Neural progenitor cell (in vitro differentiated cells): ENCODE results near the gene BCKDK. TPM values are rescaled to one million over a fixed set of nuclear protein-coding genes. Genes with fewer than 3 reads are reported as not detected.
A peak's percentile ranks its signal among the peaks of the same experiment; 100 is the strongest.
"Not testable (repeated sequence)": the region's sequence is repeated elsewhere in the genome, so short reads cannot be mapped to it uniquely, and the experiment has no call there.

Source experiments
- DNase-seq: peaks from one replicate; pipeline ENCODE4 v3.0.0-alpha.2; 2016; ENCODE audit warnings: low spot score
- H2AFZ ChIP-seq: fragments of 200-600 bp; sonication (generic); replicated peaks from 2 replicates; pipeline ENCODE4 v1.6.1; 2016; ENCODE audit warnings: antibody characterized with exemption
- H3F3A ChIP-seq: fragments of 200-600 bp; sonication (generic); 2 replicates; pipeline ENCODE4 v1.6.1; 2016; ENCODE audit warnings: antibody characterized with exemption, low read depth
- H3K27ac ChIP-seq: fragments of 200-600 bp; sonication (generic); 2 replicates; pipeline ENCODE4 v1.5.1; 2016; ENCODE audit warnings: mild to moderate bottlenecking
- H3K27me3 ChIP-seq: fragments of 200-600 bp; sonication (generic); 2 replicates; pipeline ENCODE4 v1.6.1; 2016; ENCODE audit warnings: mild to moderate bottlenecking, moderate library complexity
- H3K36me3 ChIP-seq: fragments of 200-600 bp; sonication (generic); 2 replicates; pipeline ENCODE4 v1.5.1; 2016
- H3K4me1 ChIP-seq: fragments of 200-600 bp; sonication (generic); 2 replicates; pipeline ENCODE4 v1.6.1; 2016; ENCODE audit warnings: mixed run types
- H3K4me2 ChIP-seq: fragments of 200-600 bp; sonication (generic); 2 replicates; pipeline ENCODE4 v1.6.1; 2016
- H3K4me3 ChIP-seq: fragments of 200-600 bp; sonication (generic); 2 replicates; pipeline ENCODE4 v1.5.1; 2016
- H3K79me2 ChIP-seq: fragments of 200-600 bp; sonication (generic); 2 replicates; pipeline ENCODE4 v1.6.1; 2016; ENCODE audit warnings: low read depth
- H3K9ac ChIP-seq: fragments of 200-600 bp; sonication (generic); 2 replicates; pipeline ENCODE4 v1.6.1; 2016
- H3K9me3 ChIP-seq: fragments of 200-600 bp; sonication (generic); 2 replicates; pipeline ENCODE4 v1.5.1; 2016; ENCODE audit warnings: low read depth
- H4K20me1 ChIP-seq: fragments of 200-600 bp; sonication (generic); 2 replicates; pipeline ENCODE4 v1.6.1; 2016; ENCODE audit warnings: low read depth
- H3K27ac Mint-ChIP-seq: 3 replicates; pipeline ENCODE4 v1.8.0; 2021; ENCODE audit warnings: mixed read lengths
- H3K27me3 Mint-ChIP-seq: 2 replicates; pipeline ENCODE4 v1.8.0; 2022; ENCODE audit warnings: low read depth, mild to moderate bottlenecking, inconsistent platforms, moderate library complexity, mixed read lengths; ENCODE audit not compliant: insufficient read depth
- H3K36me3 Mint-ChIP-seq: 3 replicates; pipeline ENCODE4 v1.8.0; 2021; ENCODE audit warnings: mixed read lengths
- H3K4me1 Mint-ChIP-seq: 3 replicates; pipeline ENCODE4 v1.8.0; 2021; ENCODE audit warnings: mixed read lengths
- H3K4me3 Mint-ChIP-seq: 3 replicates; pipeline ENCODE4 v1.8.0; 2021; ENCODE audit warnings: mild to moderate bottlenecking, moderate library complexity, mixed read lengths
- H3K9me3 Mint-ChIP-seq: 3 replicates; pipeline ENCODE4 v1.8.0; 2020; ENCODE audit warnings: mixed read lengths
- EZH2 ChIP-seq: fragments of 200-600 bp; sonication (generic); IDR thresholded peaks from 2 replicates; pipeline ENCODE4 v1.6.1; 2017; ENCODE audit warnings: antibody characterized with exemption, mild to moderate bottlenecking, moderate library complexity
- EZH2phosphoT487 ChIP-seq: fragments of 200-600 bp; sonication (generic); IDR thresholded peaks from 2 replicates; pipeline ENCODE4 v1.6.1; 2017; ENCODE audit warnings: antibody characterized with exemption
- total RNA-seq: library from RNA; depleted of rRNA; stranded (reverse); fragments of >200 nt; gene quantifications from 2 replicates; pipeline ENCODE4 v1.2.3, GENCODE V29; 2015; ENCODE audit warnings: low replicate concordance
- TF ChIP-seq, protein P1 (sequence below): fragments of 200-600 bp; sonication (generic); IDR thresholded peaks from 2 replicates; pipeline ENCODE4 v1.5.1; 2017; ENCODE audit warnings: antibody characterized with exemption, mild to moderate bottlenecking

Gene BCKDK
- total RNA-seq, 1 donor from 2014 or later = 19.8 TPM

DNA sequence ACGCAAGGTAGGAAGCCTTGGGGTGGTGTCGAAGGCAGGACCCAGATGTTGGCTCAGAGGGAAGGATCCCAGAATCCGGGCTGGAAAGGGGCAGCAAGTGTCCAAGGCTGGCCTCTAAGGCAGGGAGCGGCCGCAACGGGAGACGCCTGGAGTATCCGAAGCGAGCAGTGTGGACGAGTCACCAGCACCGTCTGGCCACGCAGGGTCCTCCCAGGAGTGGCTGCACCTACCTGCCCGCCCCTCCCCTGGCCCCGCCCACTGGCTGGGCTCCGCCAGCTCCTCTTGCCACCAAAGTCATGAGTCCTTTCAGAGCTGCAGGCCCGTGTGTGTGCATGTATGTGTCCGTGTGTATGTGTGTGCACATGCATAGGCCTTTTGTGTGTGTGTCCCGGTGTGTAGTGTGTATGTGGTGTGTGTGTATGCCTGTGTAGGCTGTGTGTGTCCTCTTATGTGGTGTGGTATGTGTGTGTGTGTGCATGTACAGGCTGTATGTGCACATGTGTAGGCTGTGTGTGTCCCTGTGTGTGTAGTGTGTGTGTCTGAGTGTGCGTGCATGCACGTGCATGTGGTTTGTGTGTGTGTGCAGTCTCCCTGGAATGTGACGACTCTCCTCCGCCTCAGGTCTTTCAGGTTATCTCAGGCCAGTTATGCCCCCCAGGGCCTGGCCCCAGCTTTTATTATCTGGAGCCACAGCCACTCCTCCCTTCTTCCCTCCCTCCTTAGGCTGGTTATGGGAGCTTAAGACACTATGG, 27.5 kb downstream of the BCKDK start, which contains the start of gene PRSS8:
TSS of gene PRSS8 (minus strand) at position 193 of the 752 bp plus-strand sequence. CDS start 229 bp downstream, outside the sequence.
- no peaks in the 10 kb centered on the region for H3K79me2 ChIP-seq
- H3K9me3 ChIP-seq = no peaks in the 10 kb centered on the region
- DNase-seq = peak; percentile 47
- H3K27ac ChIP-seq = no peak within 1 kb of the TSS
- peak within 1 kb of the TSS; percentile 61 for H2AFZ ChIP-seq
- H3K36me3 ChIP-seq = no peaks in the 10 kb centered on the region
- H3K9me3 Mint-ChIP-seq = no peaks in the 10 kb centered on the region
- H3K36me3 Mint-ChIP-seq = peaks cover 3% of the 10 kb centered on the region
- no peaks in the 10 kb centered on the region for H3K27me3 ChIP-seq
- H3K4me1 Mint-ChIP-seq = peaks cover 32% of the 10 kb centered on the region
- peak within 1 kb of the TSS; percentile 16 for H3K27ac Mint-ChIP-seq
- peaks cover 9% of the 10 kb centered on the region for H3K27me3 Mint-ChIP-seq
- peak within 1 kb of the TSS; percentile 60 for H3K4me3 ChIP-seq
- H3K4me3 Mint-ChIP-seq = peak within 1 kb of the TSS; percentile 30
- H4K20me1 ChIP-seq = peaks cover 6% of the 10 kb centered on the region
- peak within 1 kb of the TSS; percentile 86 for H3K4me2 ChIP-seq
- TF ChIP-seq EZH2 (no peak), EZH2phosphoT487 (no peak)
- TF ChIP-seq, protein P1, sequence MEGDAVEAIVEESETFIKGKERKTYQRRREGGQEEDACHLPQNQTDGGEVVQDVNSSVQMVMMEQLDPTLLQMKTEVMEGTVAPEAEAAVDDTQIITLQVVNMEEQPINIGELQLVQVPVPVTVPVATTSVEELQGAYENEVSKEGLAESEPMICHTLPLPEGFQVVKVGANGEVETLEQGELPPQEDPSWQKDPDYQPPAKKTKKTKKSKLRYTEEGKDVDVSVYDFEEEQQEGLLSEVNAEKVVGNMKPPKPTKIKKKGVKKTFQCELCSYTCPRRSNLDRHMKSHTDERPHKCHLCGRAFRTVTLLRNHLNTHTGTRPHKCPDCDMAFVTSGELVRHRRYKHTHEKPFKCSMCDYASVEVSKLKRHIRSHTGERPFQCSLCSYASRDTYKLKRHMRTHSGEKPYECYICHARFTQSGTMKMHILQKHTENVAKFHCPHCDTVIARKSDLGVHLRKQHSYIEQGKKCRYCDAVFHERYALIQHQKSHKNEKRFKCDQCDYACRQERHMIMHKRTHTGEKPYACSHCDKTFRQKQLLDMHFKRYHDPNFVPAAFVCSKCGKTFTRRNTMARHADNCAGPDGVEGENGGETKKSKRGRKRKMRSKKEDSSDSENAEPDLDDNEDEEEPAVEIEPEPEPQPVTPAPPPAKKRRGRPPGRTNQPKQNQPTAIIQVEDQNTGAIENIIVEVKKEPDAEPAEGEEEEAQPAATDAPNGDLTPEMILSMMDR = no peak
- peaks cover 16% of the 10 kb centered on the region for H3K4me1 ChIP-seq
- peaks cover 20% of the 10 kb centered on the region for H3F3A ChIP-seq
- H3K9ac ChIP-seq = no peak within 1 kb of the TSS

DNA sequence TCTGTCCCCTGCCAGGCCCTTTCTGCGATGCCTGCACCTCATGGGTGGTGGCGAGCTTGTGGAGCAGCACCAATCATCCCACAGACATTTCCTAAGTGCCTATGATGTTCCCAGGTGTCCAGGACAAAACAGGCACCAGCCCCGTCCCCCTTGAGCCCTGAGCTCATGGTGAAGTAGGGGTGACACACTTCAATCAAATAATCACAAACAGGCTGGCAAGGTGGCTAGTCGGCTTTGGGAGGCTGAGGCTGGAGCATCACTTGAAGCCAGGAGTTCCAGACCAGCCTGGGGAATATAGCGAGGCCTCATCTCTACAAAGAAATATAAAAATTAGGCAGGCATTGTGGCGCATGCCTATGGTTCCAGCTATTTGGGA, 28.1 kb downstream of the BCKDK start:
- no peak overlapping the region for H3K4me3 Mint-ChIP-seq
- Histone ChIP-seq H3K9me3 (no peaks in the 10 kb centered on the region), H4K20me1 (peaks cover 6% of the 10 kb centered on the region), H3F3A (peaks cover 24% of the 10 kb centered on the region), H2AFZ (no peak overlapping the region), H3K36me3 (no peaks in the 10 kb centered on the region), H3K4me3 (no peak overlapping the region), H3K4me1 (peaks cover 17% of the 10 kb centered on the region), H3K27ac (no peak overlapping the region), H3K27me3 (no peaks in the 10 kb centered on the region), H3K79me2 (no peaks in the 10 kb centered on the region), H3K4me2 (peak overlapping the region; percentile 86), H3K9ac (no peak overlapping the region)
- TF ChIP-seq EZH2 (no peak), EZH2phosphoT487 (no peak)
- TF ChIP-seq, protein P1 = no peak
- no peak for DNase-seq
- peaks cover 38% of the 10 kb centered on the region for H3K4me1 Mint-ChIP-seq
- no peak overlapping the region for H3K27ac Mint-ChIP-seq
- H3K27me3 Mint-ChIP-seq = peaks cover 9% of the 10 kb centered on the region
- H3K9me3 Mint-ChIP-seq = no peaks in the 10 kb centered on the region
- peaks cover under 1% of the 10 kb centered on the region for H3K36me3 Mint-ChIP-seq

DNA sequence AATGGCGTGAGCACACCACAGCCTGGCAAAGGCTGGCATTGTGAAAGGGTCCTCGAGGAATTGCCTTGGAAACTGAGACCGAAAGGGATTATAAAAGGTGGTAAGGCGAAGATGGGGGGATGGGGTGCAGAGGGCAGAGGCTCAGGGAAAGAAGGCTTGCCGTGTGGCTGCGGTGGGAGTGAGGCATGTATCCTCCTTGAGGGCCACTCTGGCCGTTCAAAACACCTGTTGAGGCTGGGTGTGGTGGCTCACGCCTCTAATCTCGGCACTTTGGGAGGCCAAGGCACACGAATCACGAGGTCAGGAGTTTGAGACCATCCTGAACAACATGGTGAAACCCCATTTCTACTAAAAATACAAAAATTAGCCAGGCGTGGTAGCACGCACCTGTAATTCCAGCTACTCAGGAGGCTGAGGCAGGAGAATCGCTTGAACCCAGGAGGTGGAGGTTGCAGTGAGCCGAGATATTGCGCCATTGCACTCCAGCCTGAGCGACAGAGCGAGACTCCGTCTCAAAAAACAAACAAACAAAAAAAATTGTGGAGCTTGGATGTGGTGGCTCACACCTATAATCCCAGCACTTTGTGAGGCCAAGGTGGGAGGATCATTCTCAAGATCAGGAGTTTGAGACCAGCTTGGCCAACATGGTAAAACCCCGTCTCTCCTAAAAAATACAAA, 28.8 kb downstream of the BCKDK start:
- H3K27ac ChIP-seq, H3K36me3 ChIP-seq, H3K4me3 Mint-ChIP-seq, H3K9me3 ChIP-seq, H3K4me3 ChIP-seq, H2AFZ ChIP-seq, H3K27ac Mint-ChIP-seq, DNase-seq, H3K27me3 Mint-ChIP-seq, H3K27me3 ChIP-seq, H4K20me1 ChIP-seq, H3K36me3 Mint-ChIP-seq, H3K9ac ChIP-seq, H3K79me2 ChIP-seq, H3K9me3 Mint-ChIP-seq, H3K4me2 ChIP-seq: not testable (repeated sequence)
- peaks cover 44% of the 10 kb centered on the region for H3K4me1 Mint-ChIP-seq
- H3K4me1 ChIP-seq = peaks cover 22% of the 10 kb centered on the region
- H3F3A ChIP-seq = peaks cover 29% of the 10 kb centered on the region
